ENCODE measurements around the gene FCRL6. TPM values are rescaled to one million over a fixed set of nuclear protein-coding genes. Genes with fewer than 3 reads are reported as not detected.
A peak's percentile ranks its signal among the peaks of the same experiment; 100 is the strongest.

FCRL6 gene
- total and polyA plus RNA-seq, 12 donors: 0.11 to 2.2 (median 0.37) TPM; not detected in 3

GRCh38 chr1:159854693-159855192 is 52.6 kb downstream of the FCRL6 start:
- Histone ChIP-seq H3K27me3 (no peaks in the 10 kb centered on the region), H3K4me1 (replicated peaks in 1 of 2) (peaks cover 6 to 19% of the 10 kb centered on the region in 2 donors), H3K4me3 (peak overlapping the region in 3 of 4 donors; percentile 55 to 71 (median 63)), H3K36me3 (replicated peaks in 1 of 2) (no peaks in the 10 kb centered on the region), H3K27ac (peak overlapping the region; percentile 85 to 97 (median 94)), H3K9me3 (replicated peaks in 1 of 3) (no peaks in the 10 kb centered on the region)
- intact Hi-C loops (cut with DNase I): no loop called here
- WGBS, 4 donors: 0 to 1% (median 0%) methylated on average over 2 to 59 of the region's 59 CpGs
- peak; percentile 83 to 93 (median 89) for DNase-seq
- peak; percentile 91 to 94 for TF ChIP-seq POLR2A (IDR thresholded peaks at IDR 0.05)
- peak in 2 of 6 experiments; percentile 30 to 43 for TF ChIP-seq CTCF (IDR thresholded peaks at IDR 0.05)

DNA sequence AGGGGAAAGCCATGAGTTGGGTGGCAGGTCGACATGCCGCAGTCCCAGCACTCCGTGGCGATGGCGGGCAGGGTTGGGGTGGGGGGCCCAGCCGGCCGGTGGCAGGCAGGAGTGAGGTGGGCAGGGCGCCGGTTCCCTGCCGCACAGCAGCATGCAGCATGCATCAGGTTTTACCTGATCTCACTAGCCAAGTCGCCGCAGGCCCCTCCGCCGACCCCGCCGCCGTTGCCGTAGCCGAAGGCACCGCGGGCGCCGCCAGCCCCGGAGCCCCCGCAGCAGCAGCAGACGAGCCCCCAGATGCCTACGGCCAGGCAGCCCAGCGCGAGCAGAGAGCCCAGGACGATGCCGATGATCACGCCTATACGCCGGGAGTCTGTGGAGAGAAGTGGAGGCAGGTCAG is 53.5 kb downstream of the FCRL6 start:
- no peaks in the 10 kb centered on the region for H3K9me3 ChIP-seq (replicated peaks in 1 of 3)
- DNase-seq: no peak
- H3K36me3 ChIP-seq (replicated peaks in 1 of 2): no peaks in the 10 kb centered on the region
- WGBS, 4 donors: 82 to 92% (median 85%) methylated on average over 14 to 34 of the region's 34 CpGs
- H3K27me3 ChIP-seq: no peaks in the 10 kb centered on the region
- peak overlapping the region in 1 of 4 donors; percentile 63 for H3K4me3 ChIP-seq
- TF ChIP-seq POLR2A (IDR thresholded peaks at IDR 0.05) (no peak), CTCF (IDR thresholded peaks at IDR 0.05) (no peak)
- H3K27ac ChIP-seq: peak overlapping the region in 2 of 5 donors; percentile 36 to 97
- H3K4me1 ChIP-seq (replicated peaks in 1 of 2): peaks cover 4 to 19% of the 10 kb centered on the region in 2 donors
- intact Hi-C loops (cut with DNase I): no loop called here

GRCh38 chr1:159856576-159856975 is 54.4 kb downstream of the FCRL6 start:
- Histone ChIP-seq H3K9me3 (replicated peaks in 1 of 3) (no peaks in the 10 kb centered on the region), H3K4me3 (no peak overlapping the region), H3K36me3 (replicated peaks in 1 of 2) (no peaks in the 10 kb centered on the region), H3K27ac (no peak overlapping the region), H3K4me1 (replicated peaks in 1 of 2) (peaks cover 0 to 16% of the 10 kb centered on the region in 2 donors), H3K27me3 (no peaks in the 10 kb centered on the region)
- TF ChIP-seq POLR2A (IDR thresholded peaks at IDR 0.05) (no peak), CTCF (IDR thresholded peaks at IDR 0.05) (no peak)
- intact Hi-C loops (cut with DNase I): no loop called here
- 93 to 100% (median 99%) methylated on average over 1 of the region's 1 CpG for WGBS, 4 donors
- no peak for DNase-seq

DNA sequence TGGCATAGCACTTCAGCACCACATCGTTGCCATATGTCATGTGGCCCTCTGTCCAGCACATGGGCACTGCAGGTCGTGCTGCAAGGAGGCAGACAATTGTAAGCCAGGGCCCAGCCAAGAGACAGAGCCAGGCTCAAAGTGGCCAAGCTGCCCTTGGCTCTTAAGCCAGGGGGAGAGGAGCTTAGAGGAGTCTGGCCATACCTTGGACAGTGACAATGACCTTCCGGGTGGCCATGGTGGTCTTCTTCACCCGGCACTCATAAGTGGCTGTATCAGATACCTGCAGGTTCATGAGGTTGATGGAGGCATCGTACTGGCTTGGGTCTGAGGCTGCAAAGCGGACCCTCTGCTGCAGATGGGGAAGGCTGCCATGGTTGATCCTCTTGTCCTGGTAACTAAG is 55.7 kb downstream of the FCRL6 start:
- WGBS, 4 donors: 96 to 100% (median 99%) methylated on average over 2 to 6 of the region's 6 CpGs
- TF ChIP-seq POLR2A (IDR thresholded peaks at IDR 0.05): no peak
- no peak for TF ChIP-seq CTCF (IDR thresholded peaks at IDR 0.05)
- Histone ChIP-seq H3K4me3 (no peak overlapping the region), H3K9me3 (replicated peaks in 1 of 3) (no peaks in the 10 kb centered on the region), H3K4me1 (replicated peaks in 1 of 2) (peaks cover 0 to 12% of the 10 kb centered on the region in 2 donors), H3K27ac (no peak overlapping the region), H3K27me3 (no peaks in the 10 kb centered on the region), H3K36me3 (replicated peaks in 1 of 2) (no peaks in the 10 kb centered on the region)
- intact Hi-C loops (cut with DNase I): no loop called here
- DNase-seq: no peak
